Measurements from ENCODE around the gene HSH2D. TPM values are rescaled to one million over a fixed set of nuclear protein-coding genes. Genes with fewer than 3 reads are reported as not detected.

Gene HSH2D
- total and polyA plus RNA-seq, 10 of the 15 experiments (the other 5 are each of a cell fraction or from before 2014, with no cell fraction given) = 22.0 to 145 (median 89.3) TPM

- in situ Hi-C loops (cut with MboI) = no loop called here
- FAIRE-seq = no peak
- BruUV-seq (replicated peaks) = no TSS peak
- intact Hi-C loops (cut with micrococcal nuclease; ENCODE audit: unreplicated experiment) = no loop called here
- Histone ChIP-seq H3K27ac (ENCODE audit: control insufficient read depth, insufficient read depth) (no peak overlapping the region), H3K27me3 (replicated peaks in 1 of 2; ENCODE audit: control insufficient read depth in 2 of 2, insufficient read depth in 2 of 2, low read length in 1 of 2) (no peaks in the 10 kb centered on the region), H3K4me1 (ENCODE audit: control insufficient read depth, insufficient read depth, low read length) (peaks cover 54% of the 10 kb centered on the region), H2AFZ (ENCODE audit: control insufficient read depth, low read depth, low read length) (no peak overlapping the region), H3K9me3 (replicated peaks; ENCODE audit: control insufficient read depth, insufficient read depth, low read length) (no peaks in the 10 kb centered on the region; the same call in 2 of the 3 replicates), H3K4me2 (ENCODE audit: control insufficient read depth, insufficient read depth) (no peak overlapping the region), H3K79me2 (ENCODE audit: control insufficient read depth, insufficient read depth, low read length) (no peaks in the 10 kb centered on the region; the same call in 1 of the 2 replicates), H3K9ac (ENCODE audit: control insufficient read depth, insufficient read depth, low read length) (no peak overlapping the region), H4K20me1 (ENCODE audit: control insufficient read depth, insufficient read depth) (no peaks in the 10 kb centered on the region), H3K36me3 (ENCODE audit: control insufficient read depth in 2 of 2, insufficient read depth in 2 of 2, low read length in 1 of 2) (peaks cover 15 to 22% of the 10 kb centered on the region in 2 experiments), H3K4me3 (no peak overlapping the region)
- POLR2A ChIA-PET = interaction anchor here (1.0 to 5.4 kb wide), 3 partner anchors 8 to 18 kb away, joined by 5 to 32 read pairs (median 28); partner anchors contain the start of gene HSH2D
- RAD21 ChIA-PET (ENCODE audit: unreplicated experiment) = interaction anchor here (0.8 to 2.0 kb wide), 2 partner anchors 8 to 17 kb away, joined by 3 to 5 read pairs; no protein-coding TSS in a partner anchor
- SMC1A ChIA-PET (ENCODE audit: uncharacterized antibody, unreplicated experiment) = interaction anchor here (0.7 to 3.3 kb wide), 4 partner anchors 8 to 61 kb away, joined by 3 to 12 read pairs (median 6); partner anchors contain the start of genes HSH2D and TPM4
- DNase-seq (ENCODE audit: low read depth, low spot score) = no peak
- 0 out of 2 replicates have a peak, but pooled peaks have one; percentile 8 for TF ChIP-seq RAD51 (IDR thresholded peaks at IDR 0.05)
- peak; percentile 22; the same call in 1 of the 2 replicates for TF ChIP-seq PML (IDR thresholded peaks at IDR 0.05; ENCODE audit: low read length)
- TF ChIP-seq ZBTB33 (IDR thresholded peaks at IDR 0.05) = 0 out of 2 replicates have a peak, but pooled peaks have one; percentile 23
- no peak for TF ChIP-seq HDAC2 (IDR thresholded peaks at IDR 0.05)
- peak; percentile 10; the same call in 1 of the 2 replicates for TF ChIP-seq PKNOX1 (IDR thresholded peaks at IDR 0.05)
- 0 out of 2 replicates have a peak, but pooled peaks have one; percentile 17 for TF ChIP-seq POLR2A (IDR thresholded peaks at IDR 0.05; ENCODE audit: low read depth, low read length)
- TF ChIP-seq DPF2 (IDR thresholded peaks at IDR 0.05) = 0 out of 2 replicates have a peak, but pooled peaks have one; percentile 20
- TF ChIP-seq RB1 (IDR thresholded peaks at IDR 0.05; ENCODE audit: borderline replicate concordance) = no peak
- no peak for TF ChIP-seq TCF3 (IDR thresholded peaks at IDR 0.05; ENCODE audit: borderline replicate concordance, insufficient read depth, low read depth, low read length)
- TF ChIP-seq BHLHE40 (IDR thresholded peaks at IDR 0.05; ENCODE audit: borderline replicate concordance in 1 of 2, low read depth in 2 of 2, low read length in 1 of 2) = peak in 1 of 2 experiments; percentile 44; a peak in 1 of 4 replicates
- TF ChIP-seq POU2F2 (IDR thresholded peaks at IDR 0.05; ENCODE audit: borderline replicate concordance, low read depth, low read length) = peak; percentile 64; the same call in 1 of the 3 replicates
- CTCF ChIA-PET = interaction anchor here (0.7 to 3.8 kb wide), 3 partner anchors 9 to 21 kb away, joined by 4 to 14 read pairs (median 5); no protein-coding TSS in a partner anchor
- 83% methylated on average over 16 of the region's 16 CpGs for WGBS (ENCODE audit: insufficient coverage, insufficient replicate concordance, low lambda C conversion rate, missing lambda C conversion rate)
- peak; percentile 1; the same call in 1 of the 3 replicates for ATAC-seq
Measured at GRCh38 chr19:16136185-16136999, 7.1 kb upstream of the HSH2D start.
